SW 1271 (cell line): ENCODE measurements around the gene ANKIB1.
"Not testable (repeated sequence)": the region's sequence is repeated elsewhere in the genome, so short reads cannot be mapped to it uniquely, and the experiment has no call there.

Experiments
- DNase-seq, 2 experiments: peaks; one replicate each; lab custom pipeline; 2025; lab: John Stamatoyannopoulos, UW

Gene ANKIB1

DNA sequence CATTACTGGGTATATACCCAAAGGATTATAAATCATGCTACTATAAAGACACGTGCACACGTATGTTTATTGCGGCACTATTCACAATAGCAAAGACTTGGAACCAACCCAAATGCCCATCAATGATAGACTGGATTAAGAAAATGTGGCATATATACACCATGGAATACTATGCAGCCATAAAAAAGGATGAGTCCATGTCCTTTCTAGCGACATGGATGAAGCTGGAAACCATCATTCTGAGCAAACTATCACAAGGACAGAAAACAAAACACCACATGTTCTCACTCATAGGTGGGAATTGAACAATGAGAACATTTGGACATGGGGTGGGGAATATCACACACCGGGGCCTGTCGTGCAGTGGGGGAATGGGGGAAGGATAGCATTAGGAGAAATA lies 164.4 kb downstream of the ANKIB1 start:
- not testable (repeated sequence) for DNase-seq

DNA sequence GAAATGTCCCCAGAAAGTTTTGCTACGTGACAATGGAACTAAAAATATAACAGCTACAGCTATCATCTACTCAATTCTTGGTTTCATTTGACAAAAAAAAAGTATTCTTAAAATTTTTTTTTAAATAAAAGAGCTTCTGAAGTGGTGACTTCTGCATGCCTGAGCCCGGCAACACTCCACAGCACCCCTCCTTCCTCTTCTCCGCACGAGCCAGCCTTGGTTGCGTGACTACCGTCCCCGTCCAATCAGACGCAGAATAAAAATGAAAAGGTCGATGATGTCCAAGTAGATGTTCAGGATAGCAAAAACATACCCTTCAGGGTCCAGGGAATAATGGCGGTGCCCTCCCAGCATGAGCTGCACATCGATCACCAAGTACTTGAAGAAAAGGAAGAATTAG lies 167.0 kb downstream of the ANKIB1 start:
- no peak for DNase-seq

DNA sequence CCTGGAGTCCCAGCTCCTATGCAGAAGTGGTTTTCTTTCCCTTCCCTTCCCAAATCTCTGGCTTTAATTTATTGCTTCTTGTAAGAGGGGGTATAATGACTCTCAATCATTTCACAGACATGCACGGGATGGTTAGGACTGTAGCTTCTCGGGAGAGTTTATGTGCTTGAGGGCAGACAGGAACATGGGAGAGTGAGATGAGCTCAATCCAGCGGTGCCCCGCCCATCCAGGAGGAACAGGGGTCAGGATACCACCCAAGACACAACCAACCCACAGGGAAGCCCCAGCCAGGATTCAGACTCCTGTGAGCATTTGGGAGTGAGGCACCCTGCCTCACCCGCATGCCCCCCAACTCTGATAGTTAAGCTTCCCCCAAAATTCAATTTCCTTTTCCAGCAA lies 167.8 kb downstream of the ANKIB1 start:
- no peak for DNase-seq

DNA sequence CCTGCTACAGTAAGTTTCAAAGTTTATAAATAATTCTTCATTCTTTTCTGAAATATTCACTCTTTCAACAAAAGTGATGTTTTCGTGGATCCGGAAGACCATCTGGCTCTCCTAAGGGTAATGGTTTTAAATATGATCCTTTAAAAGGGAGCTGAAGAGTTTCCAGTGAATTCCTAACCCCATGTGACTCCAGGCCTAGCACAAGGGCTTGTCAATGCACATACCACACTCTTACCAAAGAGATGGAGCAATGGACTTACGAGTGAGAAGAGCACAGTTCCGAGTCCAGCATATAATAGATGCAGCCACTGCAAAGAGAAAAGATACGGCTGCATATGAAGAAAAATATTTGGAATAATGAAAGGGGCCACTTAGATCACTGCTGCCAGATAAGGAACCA lies 169.5 kb downstream of the ANKIB1 start:
- no peak for DNase-seq

DNA sequence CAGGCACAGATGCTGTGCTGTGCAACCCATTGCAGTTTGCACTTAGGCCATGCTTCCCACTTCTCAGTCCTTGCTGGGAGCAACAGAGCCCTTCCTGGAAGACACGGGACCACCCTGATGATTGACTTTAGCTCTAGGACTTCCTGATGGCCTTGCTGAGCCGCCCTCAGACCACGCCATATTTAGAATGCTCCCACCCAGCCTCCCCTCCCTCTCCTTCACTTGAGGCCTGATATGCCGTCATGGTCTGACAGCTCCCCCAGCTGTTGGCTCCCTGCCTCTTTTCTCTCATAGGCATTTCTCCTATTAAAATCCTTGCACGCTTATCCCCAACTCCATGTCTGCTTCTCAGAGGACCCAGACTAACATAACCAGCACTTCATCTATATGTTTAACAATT lies 172.1 kb downstream of the ANKIB1 start:
- DNase-seq, result no peak

DNA sequence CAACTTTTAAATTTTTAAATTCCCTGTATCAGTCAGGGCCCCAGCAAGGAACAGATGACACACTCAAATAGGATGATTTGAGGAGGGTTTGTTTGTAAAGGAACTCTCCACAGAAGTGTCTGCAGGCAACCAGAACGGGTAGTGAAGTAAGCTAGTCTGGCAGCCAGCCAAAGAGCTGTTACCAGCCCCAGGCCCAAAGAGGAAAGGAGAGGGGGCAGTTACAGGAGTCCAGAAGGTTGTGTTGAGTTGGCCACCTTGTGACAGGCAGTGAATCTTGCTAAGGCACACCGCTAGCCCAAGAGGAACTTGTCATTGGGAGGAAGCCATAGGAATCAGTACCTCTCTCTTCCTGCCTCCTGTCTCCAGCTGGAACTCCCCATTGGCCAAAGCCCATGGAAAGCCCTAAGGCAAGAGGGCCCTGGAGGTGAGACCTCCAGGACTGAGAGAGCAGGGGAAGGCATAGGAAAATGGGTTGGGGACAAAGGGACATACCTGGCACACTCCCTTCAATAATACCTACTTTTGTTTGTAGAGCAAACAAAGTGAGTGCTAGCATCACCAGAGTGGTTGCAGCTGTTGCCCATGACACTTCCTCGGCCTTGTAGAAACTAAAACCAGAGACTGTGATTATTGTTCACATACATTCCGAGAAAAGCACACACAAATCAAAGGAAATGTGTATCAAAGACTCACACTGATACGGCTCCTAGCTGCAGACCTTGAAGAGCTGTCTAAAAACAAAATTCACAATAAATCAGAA lies 176.1 kb downstream of the ANKIB1 start:
- no peak for DNase-seq

DNA sequence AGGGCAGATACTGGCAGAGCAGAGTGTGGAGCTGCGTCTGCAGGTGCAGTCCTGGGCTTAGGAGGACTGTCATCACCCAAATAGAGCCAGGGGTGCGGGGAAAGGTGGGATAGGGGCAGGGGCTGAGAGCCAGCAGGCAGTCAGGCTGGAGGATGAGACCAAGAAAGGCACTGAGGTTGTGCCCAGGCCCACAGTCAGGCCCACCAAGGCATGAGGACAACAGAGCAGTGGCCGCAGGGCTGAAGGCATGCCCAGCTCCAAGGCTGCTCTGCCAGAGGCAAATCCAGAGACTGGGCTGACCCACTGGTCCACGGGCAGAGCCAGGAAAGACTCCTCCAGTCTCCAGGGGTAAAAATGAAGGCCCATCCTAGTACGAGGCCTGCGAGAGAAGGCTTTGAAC lies 177.2 kb downstream of the ANKIB1 start:
- no peak for DNase-seq

DNA sequence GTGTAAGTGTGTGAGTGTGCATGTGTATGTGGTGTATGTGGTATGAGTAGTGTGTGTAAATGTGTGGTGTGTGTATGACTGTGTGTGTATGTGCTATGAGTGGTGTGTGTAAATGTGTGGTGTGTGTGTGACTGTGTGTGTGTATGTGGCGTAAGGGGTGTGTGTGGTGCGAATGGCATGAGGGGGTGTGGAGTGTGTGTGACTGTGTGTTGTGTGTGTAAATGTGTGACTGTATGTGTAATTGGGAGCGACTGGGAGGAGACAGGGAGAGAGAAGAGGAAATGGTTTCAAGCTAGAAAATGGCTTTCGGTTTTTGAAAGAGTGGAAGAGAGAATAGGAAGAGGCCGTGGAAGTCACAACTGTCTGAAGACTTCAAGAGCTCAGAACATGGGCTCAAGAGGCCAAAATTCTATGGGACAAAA lies 177.9 kb downstream of the ANKIB1 start:
- DNase-seq, result no peak

DNA sequence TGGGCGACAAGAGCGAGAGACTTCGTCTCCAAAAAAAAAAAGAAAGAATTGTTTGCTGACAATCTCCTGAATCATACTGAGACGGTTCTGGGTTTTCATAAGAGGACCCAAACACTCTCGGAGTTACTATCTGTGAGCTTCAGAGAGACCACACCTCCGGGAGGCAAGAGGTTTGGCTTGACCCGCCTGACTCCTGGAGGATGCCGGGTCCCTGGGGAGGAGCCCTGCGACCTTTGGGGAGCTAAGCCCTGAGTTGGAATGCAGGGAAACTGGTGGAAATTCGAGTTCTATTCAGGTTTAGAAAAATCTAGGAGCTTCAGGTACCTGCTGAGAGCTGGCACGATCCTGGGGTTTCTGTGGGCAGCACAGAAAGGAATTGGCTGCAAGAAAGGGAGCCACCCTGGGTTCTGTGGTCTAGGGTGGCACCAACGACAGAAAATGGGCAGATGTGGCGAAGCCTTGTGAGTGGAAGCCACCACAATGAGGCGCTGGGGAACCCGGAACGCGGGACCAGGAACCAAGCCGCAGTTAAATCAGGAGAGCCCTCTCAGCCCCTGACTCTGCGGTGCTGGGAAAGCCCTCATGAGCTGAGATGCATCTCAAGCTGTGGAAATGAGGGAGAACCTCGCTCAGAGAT lies 179.7 kb downstream of the ANKIB1 start:
- DNase-seq, result no peak

DNA sequence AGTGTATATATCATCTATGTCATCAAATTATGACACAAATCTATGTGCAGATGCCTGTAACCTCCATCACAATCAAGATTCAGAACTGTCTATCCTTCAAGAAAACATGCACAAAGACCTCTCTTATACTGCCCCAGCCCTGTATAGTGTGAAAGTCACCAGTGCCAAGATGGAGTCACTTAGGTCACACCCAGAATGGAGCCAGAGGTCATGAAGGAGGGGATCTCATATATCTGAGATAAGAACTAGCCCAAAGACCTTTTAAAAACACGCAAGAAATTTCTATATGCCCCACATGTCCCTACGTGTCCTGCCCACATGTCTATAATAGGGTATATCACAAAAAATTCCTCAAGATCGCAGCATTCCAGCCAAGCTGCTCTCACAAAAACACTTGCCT lies 181.4 kb downstream of the ANKIB1 start:
- DNase-seq, result no peak

DNA sequence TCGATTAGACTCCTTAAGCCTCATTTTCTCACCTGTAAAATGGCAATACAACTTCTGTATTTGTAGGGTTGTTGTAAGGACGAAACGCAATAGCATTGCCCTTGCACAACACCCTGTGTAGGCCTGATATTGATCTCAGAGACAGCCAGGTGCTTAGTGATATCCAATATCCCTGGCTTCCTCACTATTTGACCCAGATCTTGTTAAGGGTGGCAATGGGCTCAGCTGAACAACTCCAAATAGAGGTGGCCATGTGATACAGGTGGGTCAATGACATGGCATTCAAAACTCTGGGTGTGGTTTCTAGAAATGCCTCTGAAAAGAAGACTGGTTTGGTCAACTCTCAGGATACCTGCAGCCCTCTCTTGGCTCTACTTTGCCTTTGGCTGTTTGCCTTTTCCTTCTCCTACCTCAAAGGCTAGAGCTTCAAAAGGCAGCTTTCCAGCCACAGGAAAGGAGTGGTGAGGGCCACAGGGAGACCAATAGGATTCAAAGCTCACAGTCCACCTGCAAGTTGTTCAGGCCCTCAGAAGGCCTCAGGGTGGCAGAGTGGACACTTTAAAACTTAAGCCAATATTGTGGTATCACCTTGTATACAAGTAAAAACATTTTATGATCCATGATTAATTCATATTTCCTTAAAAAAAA lies 186.6 kb downstream of the ANKIB1 start:
- no peak for DNase-seq

DNA sequence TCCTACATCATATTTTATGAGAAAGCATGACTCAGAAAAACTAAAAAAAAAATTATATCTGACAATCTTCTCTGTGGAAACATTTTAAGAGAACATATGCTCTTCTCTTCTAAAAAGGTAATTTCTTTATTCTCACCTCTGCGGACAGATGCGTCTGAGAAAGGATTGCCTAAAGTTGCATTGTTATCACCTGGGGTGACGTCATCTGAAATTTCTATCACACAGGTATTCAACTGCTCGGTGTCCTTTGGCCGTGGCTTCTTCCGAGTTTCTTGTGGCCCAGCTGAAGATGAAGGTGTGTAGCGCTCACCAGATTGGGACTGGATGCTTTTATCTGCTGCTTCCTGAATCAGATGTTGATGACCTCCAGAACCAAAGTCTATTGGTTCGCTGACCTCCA lies 187.2 kb downstream of the ANKIB1 start:
- DNase-seq, result no peak

DNA sequence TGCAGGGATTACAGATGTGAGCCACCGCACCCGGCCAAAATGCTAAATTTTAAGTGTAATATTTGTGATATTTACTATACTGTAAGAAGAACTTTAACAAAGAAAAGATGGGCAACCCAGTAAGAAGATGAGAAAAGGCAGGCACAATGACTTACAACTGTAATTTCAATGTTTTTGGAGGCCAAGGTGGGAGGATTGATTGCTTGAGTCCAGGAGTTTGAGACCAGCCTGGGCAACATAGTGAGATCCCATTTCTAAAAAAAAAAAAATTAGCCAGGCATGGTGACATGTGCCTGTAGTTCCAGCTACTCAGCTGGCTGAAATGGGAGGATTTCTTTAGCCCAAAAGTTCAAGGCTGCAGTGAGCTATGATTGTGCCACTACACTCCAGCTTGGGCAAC lies 189.8 kb downstream of the ANKIB1 start:
- DNase-seq, result no peak

DNA sequence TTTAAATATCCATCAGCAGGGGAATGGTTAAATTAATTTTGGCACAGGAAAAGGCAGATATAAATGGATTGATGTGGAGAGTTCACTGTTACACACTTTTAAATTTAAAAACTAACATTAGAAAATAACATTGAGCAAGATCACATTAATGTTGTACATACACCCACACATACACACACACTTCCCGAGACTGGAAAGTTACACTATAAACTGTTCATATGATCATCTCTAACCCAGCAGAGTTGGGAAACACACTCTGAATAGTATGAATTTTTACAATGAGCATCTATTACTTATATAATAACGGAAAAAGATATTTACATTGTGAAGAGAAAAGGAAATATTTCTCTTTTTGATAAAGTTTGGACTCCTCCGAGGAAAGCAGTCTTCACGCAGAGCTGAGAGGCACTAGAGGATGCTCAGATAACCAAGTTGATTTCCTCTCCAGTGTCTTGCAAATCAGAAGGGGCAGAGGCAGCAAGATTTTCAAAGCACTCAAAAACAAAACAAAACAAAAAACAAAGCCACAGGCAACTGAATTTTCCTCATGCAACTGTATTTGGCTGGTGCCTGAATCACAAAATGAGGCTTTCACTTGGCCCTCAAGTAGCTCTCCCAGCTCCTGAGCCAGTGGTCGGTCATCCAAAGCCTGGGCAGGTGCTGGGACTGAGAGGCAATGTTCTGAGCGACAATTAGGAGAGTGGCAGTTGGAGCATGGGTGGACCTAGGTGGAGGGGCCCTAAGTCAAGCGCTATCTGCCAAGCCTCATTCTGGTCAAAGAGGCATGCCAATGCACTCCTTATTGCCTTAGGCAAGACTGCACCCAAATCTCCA lies 191.1 kb downstream of the ANKIB1 start:
- no peak for DNase-seq

DNA sequence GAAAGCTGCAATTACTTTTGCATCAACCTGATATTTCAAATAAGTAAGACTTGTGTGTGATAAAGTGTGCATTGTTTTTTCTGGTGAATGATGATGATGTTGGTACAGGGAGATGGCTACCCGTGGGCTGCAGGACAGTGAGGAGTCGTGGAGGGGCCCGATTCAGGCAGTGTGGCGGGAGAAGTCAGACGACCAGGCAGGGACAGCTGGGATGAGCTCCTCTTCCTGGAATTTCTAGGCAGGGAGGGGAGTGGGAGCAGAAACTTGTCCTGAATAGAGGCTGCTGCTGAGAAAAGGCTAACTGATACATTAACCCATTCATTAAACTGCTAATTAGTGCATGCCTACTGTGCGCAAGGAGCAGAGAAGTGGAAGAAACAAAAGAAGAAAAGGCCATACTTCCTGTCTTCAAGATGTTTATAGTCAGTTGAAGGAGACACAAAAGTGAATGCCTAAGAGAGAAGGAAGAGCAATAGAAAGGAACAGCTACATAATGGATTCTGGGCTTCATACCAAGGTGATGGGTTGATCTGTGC lies 192.2 kb downstream of the ANKIB1 start:
- no peak for DNase-seq

DNA sequence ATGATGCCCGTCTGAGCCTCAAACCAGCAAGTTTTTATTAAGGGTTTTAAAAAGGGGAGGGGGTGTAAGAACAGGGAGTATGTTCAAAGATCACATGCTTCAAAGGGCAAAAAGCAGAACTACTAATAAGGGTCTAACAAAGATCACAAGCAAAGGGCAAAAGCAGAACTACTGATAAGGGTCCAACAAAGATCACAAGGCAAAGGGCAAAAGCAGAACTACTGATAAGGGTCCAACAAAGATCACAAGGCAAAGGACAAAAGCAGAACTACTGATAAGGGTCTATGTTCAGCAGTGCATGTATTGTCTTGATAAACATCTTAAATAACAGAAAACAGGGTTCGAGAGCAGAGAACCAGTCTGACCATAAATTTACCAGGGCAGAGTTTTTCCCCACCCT lies 196.9 kb downstream of the ANKIB1 start:
- DNase-seq, result not testable (repeated sequence)

DNA sequence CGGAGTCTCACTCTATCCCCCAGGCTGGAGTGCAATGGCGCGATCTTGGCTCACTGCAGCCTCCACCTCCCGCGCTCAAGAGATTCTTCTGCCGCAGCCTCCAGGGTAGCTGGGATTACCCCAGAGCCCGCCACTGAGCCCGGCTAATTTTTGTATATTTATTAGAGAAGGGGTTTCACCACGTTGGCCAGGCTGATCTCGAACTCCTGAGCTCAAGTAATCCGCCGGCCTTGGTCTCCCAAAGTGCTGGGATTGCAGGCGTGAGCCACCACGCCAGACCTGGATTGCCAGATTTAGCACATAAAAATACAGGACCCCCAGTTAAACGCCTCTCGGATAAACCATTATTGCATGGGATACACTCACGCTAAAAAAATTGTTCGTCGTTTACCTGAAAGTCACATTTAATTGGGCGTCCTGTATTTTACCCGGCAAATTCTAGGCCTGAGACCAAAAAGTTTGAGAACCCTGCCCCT lies 201.1 kb downstream of the ANKIB1 start:
- DNase-seq, result no peak

DNA sequence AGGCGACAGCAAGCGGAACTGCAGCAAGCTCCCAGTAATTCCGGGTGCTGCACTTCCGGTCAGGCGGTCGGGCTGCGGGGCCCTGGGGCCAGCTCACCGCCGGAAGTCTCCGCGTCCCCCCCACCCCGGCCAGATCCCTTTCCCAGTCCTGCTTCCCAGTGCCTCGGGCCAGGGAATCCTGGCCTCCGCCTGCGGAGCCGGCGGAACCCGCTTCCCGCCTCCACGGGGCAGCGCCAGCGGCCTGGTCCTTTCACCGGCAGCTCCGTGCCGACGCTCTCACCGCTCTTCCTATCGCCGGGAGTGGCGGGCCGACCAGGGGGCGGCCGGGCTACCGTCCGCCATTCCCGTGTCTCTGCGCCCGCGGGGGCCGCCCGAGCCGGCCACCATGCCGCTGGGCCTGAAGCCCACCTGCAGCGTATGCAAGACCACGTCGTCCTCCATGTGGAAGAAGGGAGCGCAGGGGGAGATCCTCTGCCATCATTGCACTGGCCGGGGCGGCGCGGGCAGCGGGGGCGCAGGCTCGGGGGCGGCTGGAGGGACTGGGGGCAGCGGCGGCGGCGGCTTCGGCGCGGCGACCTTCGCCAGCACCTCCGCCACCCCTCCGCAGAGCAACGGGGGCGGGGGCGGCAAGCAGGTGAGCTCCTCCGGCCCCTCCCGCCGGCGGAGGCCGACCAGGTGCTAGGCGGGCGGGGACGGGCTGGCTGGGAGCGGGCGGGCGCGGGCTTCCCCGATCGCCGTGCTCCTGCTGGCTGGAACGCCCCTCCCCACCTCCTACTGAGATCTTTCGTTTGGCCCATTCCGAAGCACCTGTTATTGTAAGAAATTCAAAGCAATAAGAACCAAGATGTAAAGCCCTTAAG lies 201.8 kb downstream of the ANKIB1 start, which contains the start of gene GATAD1:
Gene GATAD1, plus strand, starts transcription at position 138 of the 860 bp plus-strand sequence. Its CDS starts 248 bp downstream, at position 386.
- peak; percentile 80 to 84 for DNase-seq

DNA sequence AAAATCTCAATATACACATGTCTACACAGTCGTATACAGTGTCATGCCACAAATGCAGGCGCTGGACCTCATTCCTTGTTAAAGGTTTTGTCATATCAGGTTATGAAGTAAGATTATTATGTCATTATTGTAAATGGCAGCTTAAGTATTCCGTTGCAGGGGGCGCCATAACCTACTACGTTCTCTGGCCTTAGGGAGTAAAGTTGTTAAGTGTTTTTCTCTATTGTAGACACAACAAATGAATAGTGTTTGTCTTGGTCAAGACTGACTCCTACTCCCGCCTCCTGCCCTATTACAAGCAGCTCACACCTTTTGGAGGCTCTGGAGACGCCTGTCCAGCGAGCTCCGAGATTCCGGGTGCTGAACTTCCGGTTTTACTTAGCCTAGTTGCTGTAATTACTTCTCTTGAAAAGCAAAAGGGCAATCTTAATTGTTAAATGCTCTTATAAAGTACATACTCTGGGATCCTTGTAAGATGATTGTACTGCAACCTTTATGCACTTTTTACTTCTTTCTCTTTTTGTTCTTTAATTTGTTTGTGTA lies 202.5 kb downstream of the ANKIB1 start:
- peak; percentile 23 to 76 for DNase-seq
